ENCODE results near the gene JARID2.

DNA sequence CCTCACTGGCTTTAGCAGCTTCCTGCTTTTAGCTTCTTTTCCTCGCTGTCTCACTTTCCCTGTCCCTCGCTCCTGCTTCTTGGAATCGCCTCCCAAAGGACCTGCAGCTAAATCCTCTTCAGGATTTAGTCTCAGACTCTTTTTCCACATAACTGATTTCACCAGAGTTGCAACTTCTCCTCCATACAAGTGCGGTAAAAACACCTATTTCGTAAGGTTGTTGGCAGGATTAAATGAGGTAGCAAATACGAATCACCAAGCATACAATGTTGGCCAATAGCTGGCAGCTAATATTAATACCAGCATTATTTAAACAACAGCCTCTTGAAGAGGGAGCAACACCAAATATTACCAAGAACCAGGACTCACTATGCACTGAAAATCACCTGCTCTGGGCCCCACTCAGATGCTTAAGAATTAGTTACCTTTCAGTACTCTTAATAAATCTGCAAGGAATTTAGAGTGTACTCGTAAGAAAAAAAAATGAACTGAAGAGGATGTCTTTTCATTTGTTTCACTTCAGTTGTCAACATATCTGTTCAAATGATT, 293.9 kb downstream of the JARID2 start:
- TF ChIP-seq POLR2AphosphoS5 (IDR thresholded peaks at IDR 0.05) (no peak), REST (IDR thresholded peaks at IDR 0.05; ENCODE audit: borderline replicate concordance) (no peak), CTCF (IDR thresholded peaks at IDR 0.05; ENCODE audit: poor library complexity, severe bottlenecking) (no peak), EP300 (conservative IDR thresholded peaks at IDR 0.05; ENCODE audit: poor library complexity, severe bottlenecking) (no peak), MXI1 (conservative IDR thresholded peaks at IDR 0.05; ENCODE audit: poor library complexity, severe bottlenecking) (no peak), RAD21 (conservative IDR thresholded peaks at IDR 0.05) (no peak), EZH2 (IDR thresholded peaks at IDR 0.05; ENCODE audit: borderline replicate concordance, insufficient read depth, low read length, poor library complexity, severe bottlenecking) (no peak)
